ENCODE results near the gene POLD4.

POLD4 gene

GRCh38 chr11:67369275-67369674 lies 15.9 kb upstream of the POLD4 start:
- no peaks in the 10 kb centered on the region for H3K36me3 ChIP-seq
- no peak for DNase-seq
- TF ChIP-seq, protein P1, sequence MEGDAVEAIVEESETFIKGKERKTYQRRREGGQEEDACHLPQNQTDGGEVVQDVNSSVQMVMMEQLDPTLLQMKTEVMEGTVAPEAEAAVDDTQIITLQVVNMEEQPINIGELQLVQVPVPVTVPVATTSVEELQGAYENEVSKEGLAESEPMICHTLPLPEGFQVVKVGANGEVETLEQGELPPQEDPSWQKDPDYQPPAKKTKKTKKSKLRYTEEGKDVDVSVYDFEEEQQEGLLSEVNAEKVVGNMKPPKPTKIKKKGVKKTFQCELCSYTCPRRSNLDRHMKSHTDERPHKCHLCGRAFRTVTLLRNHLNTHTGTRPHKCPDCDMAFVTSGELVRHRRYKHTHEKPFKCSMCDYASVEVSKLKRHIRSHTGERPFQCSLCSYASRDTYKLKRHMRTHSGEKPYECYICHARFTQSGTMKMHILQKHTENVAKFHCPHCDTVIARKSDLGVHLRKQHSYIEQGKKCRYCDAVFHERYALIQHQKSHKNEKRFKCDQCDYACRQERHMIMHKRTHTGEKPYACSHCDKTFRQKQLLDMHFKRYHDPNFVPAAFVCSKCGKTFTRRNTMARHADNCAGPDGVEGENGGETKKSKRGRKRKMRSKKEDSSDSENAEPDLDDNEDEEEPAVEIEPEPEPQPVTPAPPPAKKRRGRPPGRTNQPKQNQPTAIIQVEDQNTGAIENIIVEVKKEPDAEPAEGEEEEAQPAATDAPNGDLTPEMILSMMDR (IDR thresholded peaks at IDR 0.05; ENCODE audit: low read depth, low read length): no peak
- no peak overlapping the region for H3K4me3 ChIP-seq (ENCODE audit: low read depth, low read length)
- no peak overlapping the region for H3K27ac ChIP-seq
- H3K9me3 ChIP-seq (ENCODE audit: severe bottlenecking): no peaks in the 10 kb centered on the region
- H3K27me3 ChIP-seq (ENCODE audit: insufficient read depth, low read depth, severe bottlenecking): no peaks in the 10 kb centered on the region

DNA sequence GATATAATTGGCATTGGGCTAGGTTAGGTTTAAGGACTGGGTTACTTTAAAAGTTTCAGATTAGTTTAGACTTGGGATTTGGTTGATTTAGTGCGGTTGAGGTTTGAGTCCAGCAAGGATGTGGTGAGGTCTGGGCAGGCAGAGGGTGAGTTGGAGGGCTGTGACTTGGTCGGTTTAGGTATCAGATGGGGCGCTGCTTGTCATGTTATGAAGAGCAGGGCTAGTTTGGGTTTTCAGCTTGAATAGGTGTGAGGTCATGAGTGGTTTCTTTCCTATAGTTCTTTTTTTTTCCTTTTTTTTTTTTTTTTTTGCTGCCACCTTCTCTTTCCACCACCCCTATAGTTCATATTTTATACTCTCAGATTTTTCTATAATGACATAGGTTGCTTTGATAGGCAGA lies 15.3 kb upstream of the POLD4 start:
- Histone ChIP-seq H3K4me3 (ENCODE audit: low read depth, low read length) (no peak overlapping the region), H3K27me3 (ENCODE audit: insufficient read depth, low read depth, severe bottlenecking) (no peaks in the 10 kb centered on the region), H3K36me3 (no peaks in the 10 kb centered on the region), H3K9me3 (ENCODE audit: severe bottlenecking) (no peaks in the 10 kb centered on the region), H3K27ac (no peak overlapping the region)
- TF ChIP-seq, protein P1 (IDR thresholded peaks at IDR 0.05; ENCODE audit: low read depth, low read length): no peak
- DNase-seq: no peak

GRCh38 chr11:67367761-67368227 lies 14.4 kb upstream of the POLD4 start:
- no peak overlapping the region for H3K4me3 ChIP-seq (ENCODE audit: low read depth, low read length)
- no peak overlapping the region for H3K27ac ChIP-seq
- TF ChIP-seq, protein P1 (IDR thresholded peaks at IDR 0.05; ENCODE audit: low read depth, low read length): no peak
- H3K9me3 ChIP-seq (ENCODE audit: severe bottlenecking): no peaks in the 10 kb centered on the region
- H3K27me3 ChIP-seq (ENCODE audit: insufficient read depth, low read depth, severe bottlenecking): no peaks in the 10 kb centered on the region
- no peaks in the 10 kb centered on the region for H3K36me3 ChIP-seq
- DNase-seq: no peak

DNA sequence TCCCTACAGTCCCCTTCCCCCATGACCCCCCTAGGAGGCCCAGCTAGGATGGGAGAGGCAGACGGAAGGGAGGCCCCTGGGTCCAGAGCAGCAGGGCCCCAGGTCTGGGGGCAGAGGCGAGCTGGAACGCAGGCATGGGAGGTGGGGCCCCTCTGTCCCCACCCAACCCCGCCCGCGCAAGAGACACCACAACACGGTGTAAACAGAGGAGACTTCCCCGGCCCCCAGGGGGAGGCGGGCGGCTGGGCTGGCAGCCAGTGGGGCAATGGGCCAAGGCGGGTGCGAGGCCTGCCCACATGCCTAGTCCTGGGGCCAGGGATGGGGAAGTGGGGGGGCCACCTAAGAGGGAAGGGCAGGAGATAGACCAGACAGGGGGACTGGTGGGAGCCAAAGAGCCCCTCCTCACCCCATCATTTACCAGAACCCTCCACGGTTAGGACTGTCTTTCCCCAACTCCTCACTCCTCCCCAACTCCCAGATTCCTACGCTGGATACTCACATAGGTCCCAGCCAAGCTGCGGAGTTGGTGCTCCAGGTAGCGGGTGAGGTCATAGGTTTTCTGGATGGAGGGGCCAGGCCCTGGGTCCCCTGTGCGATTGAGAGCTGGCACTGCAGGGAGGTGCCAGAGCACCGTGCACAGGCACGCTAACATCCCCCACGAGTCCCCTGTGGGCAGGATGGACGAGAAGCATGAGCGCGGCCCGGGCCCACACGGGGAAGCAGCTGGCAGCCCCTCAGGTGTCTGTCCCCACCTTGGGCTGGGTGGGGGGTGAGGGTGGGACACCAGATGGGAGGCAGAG lies 13.8 kb upstream of the POLD4 start:
- no peak for DNase-seq
- H3K27ac ChIP-seq: no peak overlapping the region
- no peak overlapping the region for H3K4me3 ChIP-seq (ENCODE audit: low read depth, low read length)
- H3K27me3 ChIP-seq (ENCODE audit: insufficient read depth, low read depth, severe bottlenecking): no peaks in the 10 kb centered on the region
- H3K9me3 ChIP-seq (ENCODE audit: severe bottlenecking): no peaks in the 10 kb centered on the region
- TF ChIP-seq, protein P1 (IDR thresholded peaks at IDR 0.05; ENCODE audit: low read depth, low read length): no peak
- H3K36me3 ChIP-seq: no peaks in the 10 kb centered on the region

DNA sequence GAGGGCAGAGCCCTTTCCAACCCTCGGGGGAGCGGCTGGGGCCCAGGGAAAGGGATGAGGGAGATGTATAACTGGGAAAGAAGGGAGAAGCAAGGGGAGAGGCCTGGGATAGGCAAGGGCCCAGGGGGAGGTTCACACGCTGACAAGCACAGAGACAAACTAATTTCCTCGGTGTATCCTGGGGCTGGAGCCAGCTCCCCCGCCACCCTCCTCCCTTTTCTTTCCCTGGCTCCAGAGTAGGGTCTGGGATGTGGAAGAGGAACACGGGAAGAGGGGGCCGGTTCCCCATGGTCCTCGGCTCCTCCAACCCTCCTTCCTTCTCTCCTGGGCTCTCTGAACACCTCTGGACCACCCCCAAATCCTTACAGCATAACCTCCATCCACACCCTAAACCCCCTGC lies 13.2 kb upstream of the POLD4 start:
- Histone ChIP-seq H3K27me3 (ENCODE audit: insufficient read depth, low read depth, severe bottlenecking) (no peaks in the 10 kb centered on the region), H3K4me3 (ENCODE audit: low read depth, low read length) (no peak overlapping the region), H3K9me3 (ENCODE audit: severe bottlenecking) (no peaks in the 10 kb centered on the region), H3K27ac (no peak overlapping the region), H3K36me3 (no peaks in the 10 kb centered on the region)
- TF ChIP-seq, protein P1 (IDR thresholded peaks at IDR 0.05; ENCODE audit: low read depth, low read length): no peak
- DNase-seq: no peak

All from WERI-Rb-1 (cell line).